ENCODE results near the gene AGFG2. TPM values are rescaled to one million over a fixed set of nuclear protein-coding genes. Genes with fewer than 3 reads are reported as not detected.

Gene AGFG2
- total and polyA plus RNA-seq, 2 of the 13 experiments (the other 11 are each of a cell fraction or from before 2014, with no cell fraction given) = 125 to 132 TPM

- Histone ChIP-seq H2AFZ (ENCODE audit: low read length) (no peak overlapping the region), H4K20me1 (ENCODE audit: insufficient read depth, low read length) (no peaks in the 10 kb centered on the region), H3K4me3 (replicated peaks in 1 of 3; ENCODE audit: insufficient read depth in 1 of 3, low read depth in 2 of 3, low read length in 3 of 3) (no peak overlapping the region), H3K4me2 (ENCODE audit: low read depth, low read length) (no peak overlapping the region), H3K27me3 (ENCODE audit: control insufficient read depth in 1 of 2, insufficient read depth in 2 of 2, low read length in 2 of 2) (0 out of 5 replicates have a peak, but pooled peaks cover 0 to 2% of the 10 kb centered on the region in 2 experiments), H3K79me2 (ENCODE audit: insufficient read depth, low read length) (no peaks in the 10 kb centered on the region), H3K9ac (ENCODE audit: insufficient read depth, low read depth, low read length) (no peak overlapping the region), H3K36me3 (replicated peaks in 1 of 2; ENCODE audit: control insufficient read depth in 1 of 2, insufficient read depth in 2 of 2, low read length in 2 of 2) (no peaks in the 10 kb centered on the region), H3K4me1 (ENCODE audit: insufficient read depth, low read length) (peaks cover 44% of the 10 kb centered on the region), H3K27ac (ENCODE audit: extremely low read length, insufficient read depth, low read length) (no peak overlapping the region), H3K9me3 (ENCODE audit: low read length) (no peaks in the 10 kb centered on the region)
- no peak for ATAC-seq
- TF ChIP-seq HOXA7 (CRISPR knock-in tag; IDR thresholded peaks at IDR 0.05) (no peak), TBX2 (CRISPR knock-in tag; IDR thresholded peaks at IDR 0.05; ENCODE audit: borderline replicate concordance) (no peak), NKX3-1 (CRISPR knock-in tag; IDR thresholded peaks at IDR 0.05) (no peak), ZNF670 (CRISPR knock-in tag; IDR thresholded peaks at IDR 0.05; ENCODE audit: borderline replicate concordance) (no peak), RBAK (CRISPR knock-in tag; IDR thresholded peaks at IDR 0.05) (no peak), ZBTB40 (IDR thresholded peaks at IDR 0.05) (no peak), ZBTB40 (CRISPR knock-in tag; IDR thresholded peaks at IDR 0.05) (no peak), RAD51 (IDR thresholded peaks at IDR 0.05; ENCODE audit: borderline replicate concordance) (no peak), ZSCAN21 (CRISPR knock-in tag; IDR thresholded peaks at IDR 0.05; ENCODE audit: borderline replicate concordance) (no peak), SRSF9 (IDR thresholded peaks at IDR 0.05; ENCODE audit: borderline replicate concordance, insufficient read depth, low read depth, low read length, poor library complexity, severe bottlenecking) (no peak), NR3C1 (CRISPR knock-in tag; IDR thresholded peaks at IDR 0.05) (no peak)
- 86% methylated on average over 6 of the region's 10 CpGs for WGBS (ENCODE audit: low lambda C conversion rate)
- BruUV-seq (replicated peaks) = no TSS peak
- ChIA-PET POLR2A (interaction anchor here (2.7 to 2.9 kb wide), 2 partner anchors 9 to 18 kb away, joined by 16 to 19 read pairs; partner anchors contain the start of genes FBXO24, LRCH4 and MOSPD3), CTCF (ENCODE audit: low intra/inter-chr PET ratio, low total read pairs) (no interaction called here)
- intact Hi-C loops (cut with micrococcal nuclease; ENCODE audit: unreplicated experiment) = no loop called here
- no peak for DNase-seq (ENCODE audit: low spot score)
- FAIRE-seq = no peak
- in situ Hi-C loops (cut with HindIII; ENCODE audit: extremely low pct_ligation_motif_present, low pct_unique_long_range_greater_than_20kb) = no loop called here
Measured at GRCh38 chr7:100603726-100604027, 64.7 kb downstream of the AGFG2 start.
